LoVo (cell line): ENCODE measurements around the gene TACR2.
"Not testable (repeated sequence)": the region's sequence is repeated elsewhere in the genome, so short reads cannot be mapped to it uniquely, and the experiment has no call there.

Experiments
- DNase-seq: peaks from one replicate; pipeline ENCODE4 v3.0.0-alpha.2; 2016; ENCODE audit warnings: low spot score

The TACR2 gene

GRCh38 chr10:69450395-69450794, 33.7 kb upstream of the TACR2 start:
- not testable (repeated sequence) for DNase-seq

GRCh38 chr10:69449841-69450240, 33.1 kb upstream of the TACR2 start:
- peak; percentile 85 for DNase-seq

- peak; percentile 79 for DNase-seq
Observed at GRCh38 chr10:69446650-69447151, 30.0 kb upstream of the TACR2 start.

- no peak for DNase-seq
Observed at GRCh38 chr10:69446229-69446628, 29.5 kb upstream of the TACR2 start.

GRCh38 chr10:69445041-69445440, 28.3 kb upstream of the TACR2 start:
- no peak for DNase-seq

GRCh38 chr10:69443354-69443753, 26.6 kb upstream of the TACR2 start:
- DNase-seq = no peak

GRCh38 chr10:69439813-69440506, 23.2 kb upstream of the TACR2 start:
- DNase-seq = no peak

GRCh38 chr10:69439350-69439739, 22.6 kb upstream of the TACR2 start:
- DNase-seq = no peak

- DNase-seq = peak; percentile 92
Observed at GRCh38 chr10:69438536-69439349, 22.0 kb upstream of the TACR2 start.

- no peak for DNase-seq
Observed at GRCh38 chr10:69437321-69438259, 20.9 kb upstream of the TACR2 start.

GRCh38 chr10:69435966-69436520, 19.3 kb upstream of the TACR2 start:
- DNase-seq = no peak

- no peak for DNase-seq
Observed at GRCh38 chr10:69434926-69435325, 18.2 kb upstream of the TACR2 start.

- DNase-seq = no peak
Observed at GRCh38 chr10:69434169-69434568, 17.5 kb upstream of the TACR2 start.

GRCh38 chr10:69428165-69428564, 11.4 kb upstream of the TACR2 start:
- no peak for DNase-seq

GRCh38 chr10:69426376-69426727, 9.6 kb upstream of the TACR2 start:
- DNase-seq = no peak

GRCh38 chr10:69425511-69426298, 9.0 kb upstream of the TACR2 start:
- peak; percentile 75 for DNase-seq

- DNase-seq = no peak
Observed at GRCh38 chr10:69425041-69425440, 8.3 kb upstream of the TACR2 start.

GRCh38 chr10:69422676-69423075, 6.0 kb upstream of the TACR2 start:
- DNase-seq = no peak

GRCh38 chr10:69421611-69422308, 5.0 kb upstream of the TACR2 start:
- DNase-seq = no peak

- no peak for DNase-seq
Observed at GRCh38 chr10:69419744-69420126, 3.0 kb upstream of the TACR2 start.
